C4-2B (cell line): ENCODE measurements around the gene IMPDH1.

Experiments
- ZFX ChIP-seq: fragments of 450-650 bp; IDR thresholded peaks from 2 replicates; pipeline ENCODE4 v1.6.1; 2017
- TF ChIP-seq, protein P1 (sequence below): fragments of 450-650 bp; conservative IDR thresholded peaks from 2 replicates; pipeline ENCODE4 v1.5.1; 2017; ENCODE audit warnings: mild to moderate bottlenecking

DNA sequence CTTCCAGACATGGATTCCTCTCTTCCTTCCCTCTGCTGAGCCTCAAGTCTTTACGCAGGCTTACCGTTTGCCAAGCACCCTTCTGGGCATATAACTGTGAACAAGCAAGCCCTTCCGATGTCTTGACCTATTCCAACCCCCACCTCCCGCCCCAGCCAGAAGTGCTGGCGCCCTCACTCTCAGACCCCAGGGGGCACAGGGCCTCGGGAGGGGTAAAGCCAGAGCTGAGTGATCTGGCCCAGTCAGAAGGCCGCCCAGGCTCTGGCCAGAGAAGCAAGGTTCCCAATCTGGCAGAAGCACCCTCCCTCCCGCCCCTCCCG lies 49.5 kb downstream of the IMPDH1 start:
- TF ChIP-seq, protein P1, sequence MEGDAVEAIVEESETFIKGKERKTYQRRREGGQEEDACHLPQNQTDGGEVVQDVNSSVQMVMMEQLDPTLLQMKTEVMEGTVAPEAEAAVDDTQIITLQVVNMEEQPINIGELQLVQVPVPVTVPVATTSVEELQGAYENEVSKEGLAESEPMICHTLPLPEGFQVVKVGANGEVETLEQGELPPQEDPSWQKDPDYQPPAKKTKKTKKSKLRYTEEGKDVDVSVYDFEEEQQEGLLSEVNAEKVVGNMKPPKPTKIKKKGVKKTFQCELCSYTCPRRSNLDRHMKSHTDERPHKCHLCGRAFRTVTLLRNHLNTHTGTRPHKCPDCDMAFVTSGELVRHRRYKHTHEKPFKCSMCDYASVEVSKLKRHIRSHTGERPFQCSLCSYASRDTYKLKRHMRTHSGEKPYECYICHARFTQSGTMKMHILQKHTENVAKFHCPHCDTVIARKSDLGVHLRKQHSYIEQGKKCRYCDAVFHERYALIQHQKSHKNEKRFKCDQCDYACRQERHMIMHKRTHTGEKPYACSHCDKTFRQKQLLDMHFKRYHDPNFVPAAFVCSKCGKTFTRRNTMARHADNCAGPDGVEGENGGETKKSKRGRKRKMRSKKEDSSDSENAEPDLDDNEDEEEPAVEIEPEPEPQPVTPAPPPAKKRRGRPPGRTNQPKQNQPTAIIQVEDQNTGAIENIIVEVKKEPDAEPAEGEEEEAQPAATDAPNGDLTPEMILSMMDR, result no peak
- TF ChIP-seq ZFX, result no peak
